Transverse colon (tissue), 4 donors: ENCODE results near the gene IFT88.

Experiments used
- CTCF ChIP-seq, 5 experiments: fragments of 200-600 bp in 3 of 5; fragments of 450-650 bp in 2 of 5; sonication (generic) in 3 of 5; IDR thresholded peaks; 1 replicate in 2 of 5; 2 replicates in 3 of 5; pipeline ENCODE4 v1.5.1; 2016 to 2017; ENCODE audit warnings: antibody characterized with exemption in 5 of 5, inconsistent platforms in 3 of 5, mild to moderate bottlenecking in 2 of 5, moderate library complexity in 1 of 5
- EP300 ChIP-seq: sonication (generic); formaldehyde crosslinking; IDR thresholded peaks from one replicate; pipeline ENCODE4 v1.6.1; 2017; ENCODE audit warnings: antibody characterized with exemption, low read depth
- POLR2A ChIP-seq: fragments of 450-650 bp; IDR thresholded peaks from one replicate; pipeline ENCODE4 v1.6.1; 2016; ENCODE audit warnings: antibody characterized with exemption, mild to moderate bottlenecking, moderate library complexity
- POLR2AphosphoS5 ChIP-seq, 3 donors: sonication (generic); formaldehyde crosslinking; IDR thresholded peaks; one replicate each; pipeline ENCODE4 v1.6.1; 2016; ENCODE audit warnings: antibody characterized with exemption in 3 of 3

GRCh38 chr13:20609145-20609544 lies 42.2 kb downstream of the IFT88 start:
- TF ChIP-seq CTCF (IDR thresholded peaks at IDR 0.05) (no peak), POLR2AphosphoS5 (IDR thresholded peaks at IDR 0.05) (no peak), POLR2A (no peak), EP300 (no peak)
